Activated T-helper 1 cell treated with Interleukin-2 at 50 U/mL for 16 hours (primary cell): ENCODE results near the gene PNKP.

Source experiments
- DNase-seq: peaks from one replicate; pipeline ENCODE4 v3.0.0-alpha.2; 2020; ENCODE audit warnings: low read depth

PNKP gene

GRCh38 chr19:49866933-49867782 is at the start of gene PNKP:
Gene PNKP, minus strand, starts transcription at chr19:49867576. Its CDS starts 372 bp downstream, at chr19:49867204.
- DNase-seq: peak; percentile 78

- no peak for DNase-seq
These were observed 47.9 kb upstream of the PNKP start for GRCh38 chr19:49915271-49915670.

GRCh38 chr19:49913720-49914119 is 46.3 kb upstream of the PNKP start:
- DNase-seq: no peak

- DNase-seq: no peak
These were observed 45.7 kb upstream of the PNKP start for GRCh38 chr19:49912965-49913685.

GRCh38 chr19:49911381-49912145 is 44.2 kb upstream of the PNKP start:
- DNase-seq: no peak

- DNase-seq: no peak
These were observed 42.8 kb upstream of the PNKP start for GRCh38 chr19:49910179-49910578.

GRCh38 chr19:49908480-49909420 is 41.4 kb upstream of the PNKP start:
- DNase-seq: no peak

GRCh38 chr19:49907745-49908446 is 40.5 kb upstream of the PNKP start:
- no peak for DNase-seq

GRCh38 chr19:49906879-49907564 is 39.6 kb upstream of the PNKP start:
- DNase-seq: no peak

- no peak for DNase-seq
These were observed 36.8 kb upstream of the PNKP start for GRCh38 chr19:49904136-49904535.

GRCh38 chr19:49896863-49897621 is 29.7 kb upstream of the PNKP start, which contains the start of gene IL4I1:
Gene IL4I1, minus strand, starts transcription at chr19:49896887. Its CDS starts 727 bp downstream, at chr19:49896160.
- peak; percentile 33 for DNase-seq

- no peak for DNase-seq
These were observed 28.4 kb upstream of the PNKP start for GRCh38 chr19:49895566-49896297.

GRCh38 chr19:49894879-49895565 is 27.6 kb upstream of the PNKP start:
- no peak for DNase-seq

- DNase-seq: no peak
These were observed 26.8 kb upstream of the PNKP start for GRCh38 chr19:49894011-49894664.

GRCh38 chr19:49892716-49893115 is 25.3 kb upstream of the PNKP start:
- no peak for DNase-seq

GRCh38 chr19:49891393-49891792 is 24.0 kb upstream of the PNKP start:
- no peak for DNase-seq
